ENCODE measurements around the gene PRIMA1. TPM values are rescaled to one million over a fixed set of nuclear protein-coding genes. Genes with fewer than 3 reads are reported as not detected.

PRIMA1 gene
- total and polyA plus RNA-seq, 9 of the 15 experiments (the other 6 are each of a cell fraction or from before 2014, with no cell fraction given) = not detected

- TF ChIP-seq JUNB (CRISPR knock-in tag; conservative IDR thresholded peaks at IDR 0.05) (no peak), KAT8 (IDR thresholded peaks at IDR 0.05; ENCODE audit: low read depth) (no peak)
These were observed 69.0 kb downstream of the PRIMA1 start (continued) for GRCh38 chr14:93719256-93719655.

GRCh38 chr14:93717668-93718320, 70.5 kb downstream of the PRIMA1 start:
- Histone ChIP-seq H3K36me3 (ENCODE audit: control insufficient read depth, insufficient read depth, low read length) (no peaks in the 10 kb centered on the region), H3K27me3 (ENCODE audit: control insufficient read depth in 2 of 2, insufficient read depth in 2 of 2, low read length in 2 of 2) (peaks cover 0 to 5% of the 10 kb centered on the region in 2 experiments; a peak in 3 of 5 replicates), H2AFZ (ENCODE audit: low read depth, low read length) (no peak overlapping the region), H4K20me1 (replicated peaks; ENCODE audit: control insufficient read depth, insufficient read depth, low read length) (no peaks in the 10 kb centered on the region), H3K9me3 (replicated peaks; ENCODE audit: control insufficient read depth, insufficient read depth, low read depth, low read length) (no peaks in the 10 kb centered on the region), H3K27ac (ENCODE audit: extremely low read depth, low read depth, low read length) (no peak overlapping the region), H3K4me2 (ENCODE audit: insufficient read depth, low read length) (no peak overlapping the region), H3K4me3 (no peak overlapping the region), H3K4me1 (replicated peaks in 1 of 2; ENCODE audit: control insufficient read depth in 2 of 2, insufficient read depth in 2 of 2, low read length in 2 of 2) (no peaks in the 10 kb centered on the region), H3K9me1 (ENCODE audit: control insufficient read depth, insufficient read depth, low read length) (no peaks in the 10 kb centered on the region), H3K9ac (ENCODE audit: insufficient read depth in 1 of 2, low read depth in 2 of 2, low read length in 2 of 2) (no peak overlapping the region), H3K79me2 (ENCODE audit: control insufficient read depth, insufficient read depth, low read length) (no peaks in the 10 kb centered on the region)
- ChIA-PET POLR2A (no interaction called here), CTCF (ENCODE audit: low intra/inter-chr PET ratio) (no interaction called here)
- intact Hi-C loops (cut with micrococcal nuclease) = no loop called here
- FAIRE-seq (no peak), ATAC-seq (no peak), DNase-seq (ENCODE audit: extremely low read depth in 1 of 4, low spot score in 3 of 4) (no peak)
- no peak for TF ChIP-seq SMAD1 (IDR thresholded peaks at IDR 0.05; ENCODE audit: low read depth, low read length, partially characterized antibody)
- TF ChIP-seq NONO (IDR thresholded peaks at IDR 0.05; ENCODE audit: low read depth in 2 of 2, low read length in 1 of 2) = no peak
- no peak for TF ChIP-seq SPI1 (IDR thresholded peaks at IDR 0.05; ENCODE audit: borderline replicate concordance, low read depth, low read length)
- TF ChIP-seq ADNP (tag; IDR thresholded peaks at IDR 0.05) = no peak
- no peak for TF ChIP-seq ZFX (CRISPR knock-in tag; IDR thresholded peaks at IDR 0.05)
- TF ChIP-seq ZNF766 (CRISPR knock-in tag; conservative IDR thresholded peaks at IDR 0.05) = no peak
- TF ChIP-seq CCAR2 (IDR thresholded peaks at IDR 0.05; ENCODE audit: low read depth, low read length) = no peak
- TF ChIP-seq RBFOX2 (IDR thresholded peaks at IDR 0.05; ENCODE audit: low read depth, low read length) = no peak
- TF ChIP-seq ZNF445 (CRISPR knock-in tag; IDR thresholded peaks at IDR 0.05; ENCODE audit: low read depth) = no peak
- no peak for TF ChIP-seq ZNF12 (CRISPR knock-in tag; IDR thresholded peaks at IDR 0.05)
- no peak for TF ChIP-seq ETV5 (CRISPR knock-in tag; IDR thresholded peaks at IDR 0.05; ENCODE audit: low read depth)
- no peak for TF ChIP-seq ARID3A (IDR thresholded peaks at IDR 0.05; ENCODE audit: borderline replicate concordance, low read depth, low read length)
- TF ChIP-seq ZNF395 (CRISPR knock-in tag; IDR thresholded peaks at IDR 0.05) = no peak
- no peak for TF ChIP-seq ZNF583 (CRISPR knock-in tag; IDR thresholded peaks at IDR 0.05)
- no peak for TF ChIP-seq SOX6 (IDR thresholded peaks at IDR 0.05)
- TF ChIP-seq SNRNP70 (optimal IDR thresholded peaks at IDR 0.05; ENCODE audit: low read depth, low read length) = no peak
- 0% methylated on average over 8 of the region's 13 CpGs for WGBS (ENCODE audit: insufficient coverage, low coverage, missing lambda C conversion rate)
- no TSS peak for BruUV-seq (replicated peaks)
- in situ Hi-C loops (cut with MboI) = no loop called here
